HG02840 (cell line): Measurements from ENCODE around the gene MRGPRD.

ENCODE experiments used
- ATAC-seq: cut with Tn5 transposase; IDR thresholded peaks from one replicate; pipeline ENCODE4 v1.9.1; 2021; ENCODE audit warnings: mild to moderate bottlenecking, moderate library complexity, moderate number of reproducible peaks; ENCODE audit not compliant: unreplicated experiment, low FRiP score

MRGPRD gene

DNA sequence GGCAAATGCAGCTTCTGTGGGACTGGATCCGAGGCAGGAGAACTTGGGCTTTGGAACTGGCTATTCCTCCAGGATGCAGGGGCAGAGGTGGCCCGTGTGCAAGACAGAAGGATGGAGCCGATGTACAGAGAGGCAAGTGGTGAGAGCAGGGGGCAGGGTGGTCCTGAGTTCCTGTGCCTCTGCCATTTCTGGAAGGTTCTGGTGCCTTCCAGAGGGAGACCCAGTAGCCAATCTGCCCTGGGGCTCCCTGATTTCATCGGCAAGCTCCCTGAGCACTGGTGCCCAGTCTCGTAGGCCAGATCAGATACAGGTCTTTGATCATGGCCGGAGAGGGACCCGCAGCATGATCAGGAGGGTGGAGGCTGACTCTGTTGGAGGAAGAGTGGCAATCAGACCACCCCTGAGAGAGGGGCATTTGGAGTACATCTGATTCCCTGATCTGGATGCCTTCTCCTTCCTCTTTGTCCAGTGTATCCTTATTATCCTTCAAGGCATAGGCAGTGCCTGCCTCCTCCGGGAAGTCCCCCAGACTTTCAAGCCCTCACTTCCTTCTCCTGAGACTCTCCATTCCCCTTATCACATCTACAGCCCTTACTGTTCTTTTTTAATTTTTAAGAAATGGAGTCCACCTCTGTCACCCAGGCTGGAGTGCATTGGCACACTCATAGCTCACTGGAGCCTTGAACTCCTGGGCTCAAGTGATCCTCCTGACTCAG, 9.7 kb downstream of the MRGPRD start:
- no peak for ATAC-seq

- no peak for ATAC-seq
Observed at GRCh38 chr11:68969386-68969785, 11.4 kb downstream of the MRGPRD start.

DNA sequence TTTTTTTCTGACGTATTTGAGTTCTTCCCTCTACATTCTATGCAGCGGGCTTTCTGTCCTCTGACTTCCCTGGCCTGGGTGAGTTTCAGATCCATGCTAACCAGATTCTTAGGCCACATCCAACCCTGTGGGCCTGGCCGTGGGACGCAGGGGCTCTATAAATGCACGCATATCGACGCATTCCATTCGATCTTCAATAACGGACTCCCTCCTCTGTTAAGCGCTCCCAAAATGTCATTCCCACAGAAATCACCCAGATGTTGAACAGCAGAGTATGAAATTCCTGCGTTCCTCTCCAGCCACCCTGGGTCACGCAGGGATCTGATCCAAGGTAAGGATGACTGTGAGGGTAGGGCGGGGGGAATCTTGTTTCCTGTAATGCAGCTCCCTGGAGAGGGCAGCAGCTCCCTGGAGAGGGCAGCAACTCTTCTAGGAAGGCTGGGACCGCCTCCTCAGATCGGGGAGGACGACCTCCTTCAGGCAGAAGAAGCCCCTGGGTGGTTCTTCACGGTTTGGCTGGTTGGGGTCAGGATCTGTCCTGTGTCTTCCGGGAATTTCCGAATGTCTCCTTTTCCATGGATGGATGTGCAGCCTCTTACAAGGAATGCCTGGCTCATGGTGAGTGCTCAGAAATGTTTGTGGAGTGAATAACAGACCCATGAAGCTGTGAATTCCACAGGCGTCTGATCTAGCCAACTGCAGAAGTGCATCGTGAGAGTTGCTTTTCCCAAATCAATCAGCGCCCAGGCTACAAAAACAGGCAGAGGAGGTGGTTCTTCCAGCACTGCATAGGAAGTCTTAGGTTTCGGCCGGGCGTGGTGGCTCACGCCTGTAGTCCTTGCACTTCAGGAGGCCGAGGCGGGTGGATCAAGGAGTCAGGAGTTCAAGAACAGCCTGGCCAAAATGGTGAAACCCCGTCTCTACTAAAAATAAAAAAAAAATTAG, 12.2 kb downstream of the MRGPRD start:
- no peak for ATAC-seq

DNA sequence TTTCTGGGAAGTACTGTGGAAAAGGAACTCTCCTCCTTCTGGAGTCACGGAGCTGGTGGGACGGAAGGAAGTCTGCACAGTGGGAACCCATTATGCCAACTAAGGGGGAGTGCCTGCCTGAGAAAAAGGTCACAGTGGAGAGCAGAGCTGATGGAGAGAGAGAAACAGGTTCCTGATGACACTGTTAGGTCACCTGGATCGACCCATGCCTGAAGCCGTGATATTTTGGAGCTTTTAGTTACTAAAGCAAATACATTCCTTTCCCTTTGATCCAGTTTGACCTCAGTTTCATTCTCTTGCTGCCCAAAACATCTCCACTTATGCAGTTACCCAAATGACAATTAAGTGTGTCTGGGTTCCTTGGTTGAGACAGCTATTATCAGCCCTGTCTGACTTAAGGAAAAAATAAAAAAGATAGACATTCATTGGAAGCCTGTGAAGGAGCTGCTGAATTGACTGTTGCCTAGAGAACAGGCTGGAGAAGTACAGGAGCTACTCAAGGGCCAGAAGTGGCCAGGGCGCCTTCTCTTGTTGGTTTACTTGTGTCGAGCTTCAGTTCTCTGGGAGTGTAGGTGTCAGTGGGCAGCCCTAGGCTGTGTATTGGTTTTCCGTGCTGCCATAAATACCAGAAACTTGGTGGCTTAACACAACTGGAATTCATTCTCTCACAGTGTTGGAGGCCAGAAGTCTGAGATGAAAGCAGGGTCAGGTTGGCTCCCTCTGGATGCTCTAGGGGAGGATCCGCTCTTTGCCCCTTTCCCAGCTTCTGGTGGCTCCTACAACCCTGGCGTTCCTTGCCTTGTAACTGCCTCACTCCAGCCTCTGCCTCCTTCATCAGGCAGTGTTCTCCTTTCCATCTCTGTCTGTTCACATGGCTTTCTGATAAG, 13.6 kb downstream of the MRGPRD start:
- no peak for ATAC-seq

DNA sequence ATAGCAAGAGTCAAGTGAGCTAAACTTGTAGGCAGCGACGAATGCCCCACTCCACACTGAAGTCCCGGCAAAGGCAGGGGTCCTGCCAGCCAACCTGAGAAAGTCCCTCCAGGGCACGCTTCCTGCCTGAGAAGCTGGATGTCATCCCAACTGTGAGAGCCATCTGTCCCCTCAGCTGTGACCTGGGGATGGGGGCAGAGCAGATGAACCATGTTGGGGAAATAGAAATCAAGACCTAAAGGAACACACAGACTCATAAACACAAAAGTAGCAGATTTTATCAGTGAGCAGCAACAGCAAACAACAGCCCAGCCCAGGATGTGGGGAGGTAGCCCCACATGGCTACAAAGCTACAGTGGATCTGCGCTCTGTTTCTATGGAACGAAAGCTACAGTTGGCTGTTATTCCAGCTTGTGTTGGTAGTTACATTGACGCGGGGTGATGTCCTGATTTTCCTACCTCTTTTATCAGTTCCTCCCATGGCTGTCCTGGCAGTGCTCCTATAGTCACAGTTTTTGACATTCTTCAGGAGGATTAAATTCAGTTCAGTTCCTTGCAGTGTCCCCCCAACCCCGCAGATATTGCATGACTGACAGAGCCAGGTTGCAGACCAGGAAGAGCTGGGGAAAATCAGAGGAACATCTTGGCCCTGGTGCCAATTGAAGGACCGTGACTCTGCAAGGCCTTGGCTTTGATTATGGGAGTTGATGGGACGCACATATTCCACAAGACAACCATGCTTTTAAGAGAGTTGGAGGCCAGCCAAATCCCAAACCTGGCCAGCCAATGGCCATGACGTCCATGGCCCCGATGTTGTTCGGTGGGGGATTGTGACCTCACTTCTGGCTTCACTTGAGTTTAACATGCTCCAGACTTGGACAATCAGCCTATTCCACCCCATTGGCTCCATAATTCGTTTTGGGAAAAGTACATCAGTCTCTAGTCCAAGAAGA, 14.6 kb downstream of the MRGPRD start:
- ATAC-seq = no peak

DNA sequence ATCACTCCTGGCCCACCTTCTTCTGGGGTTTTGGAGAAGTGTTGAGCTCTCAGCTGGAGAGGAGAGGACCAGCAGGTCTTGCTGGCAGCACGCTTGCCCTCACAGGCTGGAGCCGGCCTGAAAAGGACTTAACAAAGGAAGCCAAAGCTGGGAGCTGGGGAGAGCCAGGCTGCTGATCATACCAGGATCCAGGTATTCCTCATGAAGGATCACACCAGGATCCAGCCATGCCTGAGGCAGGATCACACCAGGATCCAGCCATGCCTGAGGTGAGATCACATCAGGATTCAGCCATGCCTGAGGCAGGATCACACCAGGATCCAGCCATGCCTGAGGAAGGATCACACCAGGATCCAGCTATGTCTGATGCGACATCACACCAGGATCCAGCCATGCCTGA, 17.0 kb downstream of the MRGPRD start:
- no peak for ATAC-seq

DNA sequence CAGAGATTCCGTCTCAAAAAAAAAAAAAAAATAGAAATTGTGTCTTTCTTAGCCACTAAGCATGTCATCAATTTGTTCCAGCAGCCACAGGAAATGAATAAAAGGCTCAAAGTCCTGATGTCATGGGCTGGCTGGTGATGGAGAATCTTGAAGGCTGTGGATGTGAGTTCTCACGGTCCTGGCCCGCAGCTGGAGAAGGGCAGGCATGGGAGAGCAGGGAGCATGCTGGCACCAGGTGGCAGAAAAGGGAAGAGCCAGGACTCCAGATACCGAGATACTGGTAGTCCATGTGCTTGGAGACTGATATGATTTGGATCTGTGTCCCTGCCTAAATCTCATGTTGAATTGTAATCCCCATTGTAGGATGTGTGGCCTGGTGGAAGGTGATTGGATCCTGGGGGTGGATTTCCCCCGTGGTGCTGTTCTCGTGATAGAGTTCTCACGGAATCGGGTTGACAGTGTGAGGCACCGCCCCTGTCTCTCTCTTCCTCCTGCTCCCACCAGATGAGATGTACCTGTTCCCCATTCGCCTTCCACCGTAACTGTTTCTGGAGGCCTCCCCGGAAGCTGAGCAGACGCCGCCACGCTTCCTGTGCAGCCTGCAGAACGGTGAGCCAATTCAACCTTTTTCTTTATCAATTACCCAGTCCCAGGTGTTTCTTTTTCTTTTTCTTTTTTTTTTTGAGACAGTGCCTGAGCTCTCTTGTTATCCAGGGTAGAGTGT, 18.1 kb downstream of the MRGPRD start:
- no peak for ATAC-seq

GRCh38 chr11:68961245-68961644, 19.5 kb downstream of the MRGPRD start:
- no peak for ATAC-seq

GRCh38 chr11:68960294-68961071, 20.3 kb downstream of the MRGPRD start:
- ATAC-seq = no peak

- ATAC-seq = no peak
Observed at GRCh38 chr11:68959465-68960293, 21.1 kb downstream of the MRGPRD start.

DNA sequence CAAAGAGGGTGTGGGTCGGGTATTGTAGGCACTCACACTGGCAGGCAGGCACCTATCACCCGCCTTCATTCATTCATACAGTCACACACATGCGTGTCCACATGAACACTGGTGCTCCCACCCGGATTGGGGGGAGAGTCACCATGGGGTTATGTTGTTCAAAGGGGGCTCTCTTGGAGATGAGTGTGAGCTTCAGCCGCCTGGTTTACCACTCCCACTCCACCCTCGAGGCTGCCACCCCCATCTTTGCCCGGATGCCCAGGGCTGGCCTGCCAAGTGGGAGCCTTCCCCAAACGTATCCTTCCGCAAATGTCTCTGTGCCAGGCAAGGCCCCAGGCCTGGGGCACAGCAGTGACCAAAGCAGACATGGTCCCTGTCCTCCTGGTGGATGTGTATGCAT, 22.6 kb downstream of the MRGPRD start:
- ATAC-seq = no peak

- no peak for ATAC-seq
Observed at GRCh38 chr11:68956547-68957254, 24.1 kb downstream of the MRGPRD start.

GRCh38 chr11:68956142-68956541, 24.6 kb downstream of the MRGPRD start:
- no peak for ATAC-seq

- no peak for ATAC-seq
Observed at GRCh38 chr11:68955607-68955958, 25.2 kb downstream of the MRGPRD start.

DNA sequence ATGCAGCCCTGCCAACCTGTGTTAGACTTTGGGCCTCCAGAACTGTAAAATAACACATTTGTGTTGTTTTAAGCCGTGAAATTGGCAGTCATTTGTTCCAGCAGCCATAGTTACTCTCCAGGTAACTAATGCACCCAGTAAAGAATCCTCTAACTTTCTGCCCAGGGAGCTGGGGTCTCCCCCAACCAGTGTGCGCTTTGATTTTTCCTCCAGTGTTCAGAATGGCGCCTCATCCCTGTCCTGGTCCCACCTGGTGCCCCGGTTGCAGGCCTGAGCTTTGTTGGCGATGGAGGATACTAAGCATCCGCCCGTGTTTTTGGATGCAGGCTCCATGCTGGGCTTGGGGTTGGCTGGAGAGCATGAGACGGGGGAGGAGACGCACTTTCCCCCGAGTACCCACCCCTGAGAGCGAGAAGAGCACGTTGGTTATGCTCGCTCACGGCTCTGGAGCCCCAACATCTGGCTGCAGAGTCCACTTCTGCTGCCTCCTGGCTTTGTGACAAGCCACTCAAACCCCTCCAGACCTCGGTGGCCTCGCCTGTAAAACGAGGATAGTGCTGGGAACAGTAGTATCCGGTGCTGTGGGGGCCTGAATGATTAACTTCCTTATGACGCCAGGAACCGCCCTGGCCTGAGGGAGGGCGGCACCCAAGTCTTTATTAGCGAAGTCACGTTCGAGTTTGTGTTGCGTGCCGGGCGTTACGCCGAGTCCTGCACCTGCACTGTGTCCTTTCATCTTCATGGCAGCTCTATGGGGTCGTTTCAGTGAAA, 25.8 kb downstream of the MRGPRD start:
- ATAC-seq = no peak

DNA sequence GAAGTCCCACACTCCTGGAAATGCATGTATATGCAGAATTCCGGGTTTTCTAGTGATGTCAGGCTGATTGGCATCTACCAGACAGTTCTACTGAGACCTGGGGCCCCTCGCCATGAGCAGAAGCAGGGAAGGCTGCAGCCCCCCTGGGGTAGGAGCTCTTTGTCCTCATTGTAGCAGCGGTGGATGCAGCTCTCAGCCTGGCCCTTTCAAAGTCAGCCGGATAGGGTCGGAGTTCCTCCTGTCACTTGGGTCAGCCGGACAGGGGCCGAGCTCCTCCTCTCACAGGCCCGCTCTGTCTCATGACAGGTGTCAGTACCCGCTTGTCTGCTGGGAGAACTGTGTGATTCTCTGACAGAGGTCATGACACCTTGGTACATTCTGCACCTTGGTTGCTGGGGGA, 30.0 kb downstream of the MRGPRD start:
- ATAC-seq = no peak
